ENCODE data around the gene SNX9. TPM values are rescaled to one million over a fixed set of nuclear protein-coding genes. Genes with fewer than 3 reads are reported as not detected.

Gene SNX9
- total and polyA plus RNA-seq, 2 of the 8 experiments (the other 6 are each of a cell fraction or from before 2014, with no cell fraction given), result 11.8 to 23.2 TPM

DNA sequence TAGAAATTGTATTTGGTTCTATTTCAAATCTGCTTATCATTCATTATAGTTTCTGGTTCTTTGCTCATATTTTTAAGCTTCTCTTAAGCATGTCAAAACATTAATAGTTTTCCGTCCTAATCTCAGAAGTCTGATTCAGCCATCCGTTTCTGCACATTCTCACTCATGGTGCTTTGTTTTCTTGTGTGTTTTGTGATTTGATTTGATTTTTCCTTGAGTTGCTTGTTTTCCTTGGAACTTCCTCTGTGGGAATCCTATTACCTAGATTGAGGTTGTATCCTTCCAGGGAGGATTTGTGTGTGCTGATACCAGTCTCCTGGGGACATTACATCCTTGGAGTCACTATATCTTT is 7.9 kb downstream of the SNX9 start (continued):
- TF ChIP-seq, protein P1, sequence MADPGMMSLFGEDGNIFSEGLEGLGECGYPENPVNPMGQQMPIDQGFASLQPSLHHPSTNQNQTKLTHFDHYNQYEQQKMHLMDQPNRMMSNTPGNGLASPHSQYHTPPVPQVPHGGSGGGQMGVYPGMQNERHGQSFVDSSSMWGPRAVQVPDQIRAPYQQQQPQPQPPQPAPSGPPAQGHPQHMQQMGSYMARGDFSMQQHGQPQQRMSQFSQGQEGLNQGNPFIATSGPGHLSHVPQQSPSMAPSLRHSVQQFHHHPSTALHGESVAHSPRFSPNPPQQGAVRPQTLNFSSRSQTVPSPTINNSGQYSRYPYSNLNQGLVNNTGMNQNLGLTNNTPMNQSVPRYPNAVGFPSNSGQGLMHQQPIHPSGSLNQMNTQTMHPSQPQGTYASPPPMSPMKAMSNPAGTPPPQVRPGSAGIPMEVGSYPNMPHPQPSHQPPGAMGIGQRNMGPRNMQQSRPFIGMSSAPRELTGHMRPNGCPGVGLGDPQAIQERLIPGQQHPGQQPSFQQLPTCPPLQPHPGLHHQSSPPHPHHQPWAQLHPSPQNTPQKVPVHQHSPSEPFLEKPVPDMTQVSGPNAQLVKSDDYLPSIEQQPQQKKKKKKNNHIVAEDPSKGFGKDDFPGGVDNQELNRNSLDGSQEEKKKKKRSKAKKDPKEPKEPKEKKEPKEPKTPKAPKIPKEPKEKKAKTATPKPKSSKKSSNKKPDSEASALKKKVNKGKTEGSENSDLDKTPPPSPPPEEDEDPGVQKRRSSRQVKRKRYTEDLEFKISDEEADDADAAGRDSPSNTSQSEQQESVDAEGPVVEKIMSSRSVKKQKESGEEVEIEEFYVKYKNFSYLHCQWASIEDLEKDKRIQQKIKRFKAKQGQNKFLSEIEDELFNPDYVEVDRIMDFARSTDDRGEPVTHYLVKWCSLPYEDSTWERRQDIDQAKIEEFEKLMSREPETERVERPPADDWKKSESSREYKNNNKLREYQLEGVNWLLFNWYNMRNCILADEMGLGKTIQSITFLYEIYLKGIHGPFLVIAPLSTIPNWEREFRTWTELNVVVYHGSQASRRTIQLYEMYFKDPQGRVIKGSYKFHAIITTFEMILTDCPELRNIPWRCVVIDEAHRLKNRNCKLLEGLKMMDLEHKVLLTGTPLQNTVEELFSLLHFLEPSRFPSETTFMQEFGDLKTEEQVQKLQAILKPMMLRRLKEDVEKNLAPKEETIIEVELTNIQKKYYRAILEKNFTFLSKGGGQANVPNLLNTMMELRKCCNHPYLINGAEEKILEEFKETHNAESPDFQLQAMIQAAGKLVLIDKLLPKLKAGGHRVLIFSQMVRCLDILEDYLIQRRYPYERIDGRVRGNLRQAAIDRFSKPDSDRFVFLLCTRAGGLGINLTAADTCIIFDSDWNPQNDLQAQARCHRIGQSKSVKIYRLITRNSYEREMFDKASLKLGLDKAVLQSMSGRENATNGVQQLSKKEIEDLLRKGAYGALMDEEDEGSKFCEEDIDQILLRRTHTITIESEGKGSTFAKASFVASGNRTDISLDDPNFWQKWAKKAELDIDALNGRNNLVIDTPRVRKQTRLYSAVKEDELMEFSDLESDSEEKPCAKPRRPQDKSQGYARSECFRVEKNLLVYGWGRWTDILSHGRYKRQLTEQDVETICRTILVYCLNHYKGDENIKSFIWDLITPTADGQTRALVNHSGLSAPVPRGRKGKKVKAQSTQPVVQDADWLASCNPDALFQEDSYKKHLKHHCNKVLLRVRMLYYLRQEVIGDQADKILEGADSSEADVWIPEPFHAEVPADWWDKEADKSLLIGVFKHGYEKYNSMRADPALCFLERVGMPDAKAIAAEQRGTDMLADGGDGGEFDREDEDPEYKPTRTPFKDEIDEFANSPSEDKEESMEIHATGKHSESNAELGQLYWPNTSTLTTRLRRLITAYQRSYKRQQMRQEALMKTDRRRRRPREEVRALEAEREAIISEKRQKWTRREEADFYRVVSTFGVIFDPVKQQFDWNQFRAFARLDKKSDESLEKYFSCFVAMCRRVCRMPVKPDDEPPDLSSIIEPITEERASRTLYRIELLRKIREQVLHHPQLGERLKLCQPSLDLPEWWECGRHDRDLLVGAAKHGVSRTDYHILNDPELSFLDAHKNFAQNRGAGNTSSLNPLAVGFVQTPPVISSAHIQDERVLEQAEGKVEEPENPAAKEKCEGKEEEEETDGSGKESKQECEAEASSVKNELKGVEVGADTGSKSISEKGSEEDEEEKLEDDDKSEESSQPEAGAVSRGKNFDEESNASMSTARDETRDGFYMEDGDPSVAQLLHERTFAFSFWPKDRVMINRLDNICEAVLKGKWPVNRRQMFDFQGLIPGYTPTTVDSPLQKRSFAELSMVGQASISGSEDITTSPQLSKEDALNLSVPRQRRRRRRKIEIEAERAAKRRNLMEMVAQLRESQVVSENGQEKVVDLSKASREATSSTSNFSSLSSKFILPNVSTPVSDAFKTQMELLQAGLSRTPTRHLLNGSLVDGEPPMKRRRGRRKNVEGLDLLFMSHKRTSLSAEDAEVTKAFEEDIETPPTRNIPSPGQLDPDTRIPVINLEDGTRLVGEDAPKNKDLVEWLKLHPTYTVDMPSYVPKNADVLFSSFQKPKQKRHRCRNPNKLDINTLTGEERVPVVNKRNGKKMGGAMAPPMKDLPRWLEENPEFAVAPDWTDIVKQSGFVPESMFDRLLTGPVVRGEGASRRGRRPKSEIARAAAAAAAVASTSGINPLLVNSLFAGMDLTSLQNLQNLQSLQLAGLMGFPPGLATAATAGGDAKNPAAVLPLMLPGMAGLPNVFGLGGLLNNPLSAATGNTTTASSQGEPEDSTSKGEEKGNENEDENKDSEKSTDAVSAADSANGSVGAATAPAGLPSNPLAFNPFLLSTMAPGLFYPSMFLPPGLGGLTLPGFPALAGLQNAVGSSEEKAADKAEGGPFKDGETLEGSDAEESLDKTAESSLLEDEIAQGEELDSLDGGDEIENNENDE (IDR thresholded peaks at IDR 0.05; ENCODE audit: insufficient replicate concordance, low read length), result no peak
- no peak for TF ChIP-seq SIX5 (IDR thresholded peaks at IDR 0.05; ENCODE audit: low read depth, low read length)
- no peak for TF ChIP-seq KDM4A (IDR thresholded peaks at IDR 0.05; ENCODE audit: low read depth, low read length, severe bottlenecking)
- no peak for TF ChIP-seq SP1 (IDR thresholded peaks at IDR 0.05; ENCODE audit: low read depth, low read length)
- TF ChIP-seq MAFK (IDR thresholded peaks at IDR 0.05; ENCODE audit: low read depth, low read length), result no peak
- TF ChIP-seq POU5F1 (IDR thresholded peaks at IDR 0.05; ENCODE audit: low read depth, low read length), result no peak
- TF ChIP-seq HDAC6 (IDR thresholded peaks at IDR 0.05; ENCODE audit: low read depth, low read length), result no peak

Data from H1 (cell line).